ENCODE data around the gene PRR3.

The PRR3 gene

GRCh38 chr6:30556906-30557682 lies at the start of gene PRR3:
Gene PRR3 (plus strand): TSS chr6:30557295. CDS start chr6:30557345, 50 bp downstream.
- peak within 1 kb of the TSS; percentile 86 for H3K4me3 ChIP-seq (ENCODE audit: low read depth, low read length)
- TF ChIP-seq, protein P1, sequence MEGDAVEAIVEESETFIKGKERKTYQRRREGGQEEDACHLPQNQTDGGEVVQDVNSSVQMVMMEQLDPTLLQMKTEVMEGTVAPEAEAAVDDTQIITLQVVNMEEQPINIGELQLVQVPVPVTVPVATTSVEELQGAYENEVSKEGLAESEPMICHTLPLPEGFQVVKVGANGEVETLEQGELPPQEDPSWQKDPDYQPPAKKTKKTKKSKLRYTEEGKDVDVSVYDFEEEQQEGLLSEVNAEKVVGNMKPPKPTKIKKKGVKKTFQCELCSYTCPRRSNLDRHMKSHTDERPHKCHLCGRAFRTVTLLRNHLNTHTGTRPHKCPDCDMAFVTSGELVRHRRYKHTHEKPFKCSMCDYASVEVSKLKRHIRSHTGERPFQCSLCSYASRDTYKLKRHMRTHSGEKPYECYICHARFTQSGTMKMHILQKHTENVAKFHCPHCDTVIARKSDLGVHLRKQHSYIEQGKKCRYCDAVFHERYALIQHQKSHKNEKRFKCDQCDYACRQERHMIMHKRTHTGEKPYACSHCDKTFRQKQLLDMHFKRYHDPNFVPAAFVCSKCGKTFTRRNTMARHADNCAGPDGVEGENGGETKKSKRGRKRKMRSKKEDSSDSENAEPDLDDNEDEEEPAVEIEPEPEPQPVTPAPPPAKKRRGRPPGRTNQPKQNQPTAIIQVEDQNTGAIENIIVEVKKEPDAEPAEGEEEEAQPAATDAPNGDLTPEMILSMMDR (IDR thresholded peaks at IDR 0.05; ENCODE audit: control insufficient read depth, extremely low read depth, insufficient read depth), result no peak
- peak; percentile 79 for DNase-seq (ENCODE audit: low read depth)

- H3K4me3 ChIP-seq (ENCODE audit: low read depth, low read length), result no peak overlapping the region
- TF ChIP-seq, protein P1 (IDR thresholded peaks at IDR 0.05; ENCODE audit: control insufficient read depth, extremely low read depth, insufficient read depth), result no peak
Observed at GRCh38 chr6:30507849-30508827, 49.0 kb upstream of the PRR3 start.

GRCh38 chr6:30508890-30509736 lies 48.0 kb upstream of the PRR3 start:
- H3K4me3 ChIP-seq (ENCODE audit: low read depth, low read length), result no peak overlapping the region
- TF ChIP-seq, protein P1 (IDR thresholded peaks at IDR 0.05; ENCODE audit: control insufficient read depth, extremely low read depth, insufficient read depth), result no peak

More at GRCh38 chr6:30507849-30508827, 49.0 kb upstream of the PRR3 start:
- DNase-seq (ENCODE audit: low read depth), result no peak

DNA sequence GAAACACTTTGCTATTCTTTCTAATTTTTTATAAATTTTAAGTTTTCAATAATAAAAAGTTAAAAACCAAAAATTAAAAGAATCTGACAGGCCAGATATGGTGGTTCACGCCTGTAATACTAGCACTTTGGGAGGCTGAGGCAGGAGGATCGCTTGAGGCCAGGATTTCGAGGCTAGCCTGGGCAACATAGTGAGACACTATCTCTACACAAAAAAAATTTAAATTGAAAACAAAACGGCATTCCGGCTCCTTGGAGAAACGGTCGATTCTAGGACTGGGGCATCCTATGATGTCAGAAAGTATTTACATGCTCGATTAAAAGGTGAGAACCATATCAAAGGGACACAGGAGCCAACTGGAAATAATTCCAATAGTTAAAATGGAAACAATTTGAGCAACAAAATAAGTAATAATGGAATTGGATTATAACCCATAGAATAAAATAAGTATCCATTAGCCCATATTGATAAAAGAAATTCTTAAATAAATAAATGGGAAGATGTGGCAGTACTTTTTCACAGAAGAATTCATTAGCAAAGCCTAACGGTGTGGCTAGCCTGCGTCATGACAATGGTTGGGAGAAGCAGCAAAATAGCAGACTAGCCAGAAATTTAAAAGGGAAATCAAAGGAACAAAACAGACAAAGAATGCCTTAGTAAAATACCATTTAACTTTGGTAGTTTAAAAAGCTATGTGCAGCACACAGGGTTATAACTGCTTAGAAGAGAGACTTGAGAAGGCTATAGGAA lies 46.5 kb upstream of the PRR3 start:
- no peak for DNase-seq (ENCODE audit: low read depth)
- TF ChIP-seq, protein P1 (IDR thresholded peaks at IDR 0.05; ENCODE audit: control insufficient read depth, extremely low read depth, insufficient read depth), result no peak
- H3K4me3 ChIP-seq (ENCODE audit: low read depth, low read length), result no peak overlapping the region

More at GRCh38 chr6:30508890-30509736, 48.0 kb upstream of the PRR3 start:
- DNase-seq (ENCODE audit: low read depth), result no peak

DNA sequence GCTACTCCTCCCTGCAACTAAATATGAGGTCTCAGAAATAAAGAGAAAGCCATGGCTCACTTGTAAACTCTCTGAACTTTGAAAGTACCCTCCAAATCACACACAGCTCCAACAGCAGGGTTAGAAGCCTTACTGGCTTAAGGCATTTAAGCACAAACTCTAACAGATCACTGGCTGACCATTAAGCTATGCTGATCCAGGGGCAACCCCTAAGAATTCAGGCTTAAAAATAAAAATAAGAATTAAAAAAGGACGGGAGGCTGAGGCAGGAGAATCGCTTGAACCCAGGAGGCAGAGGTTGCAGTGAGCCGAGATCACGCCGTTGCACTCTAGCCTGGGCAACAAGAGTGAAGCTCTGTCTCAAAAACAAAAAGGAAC lies 45.9 kb upstream of the PRR3 start:
- DNase-seq (ENCODE audit: low read depth), result no peak
- TF ChIP-seq, protein P1 (IDR thresholded peaks at IDR 0.05; ENCODE audit: control insufficient read depth, extremely low read depth, insufficient read depth), result no peak
- H3K4me3 ChIP-seq (ENCODE audit: low read depth, low read length), result no peak overlapping the region
